ENCODE measurements around the gene EME1.

EME1 gene

DNA sequence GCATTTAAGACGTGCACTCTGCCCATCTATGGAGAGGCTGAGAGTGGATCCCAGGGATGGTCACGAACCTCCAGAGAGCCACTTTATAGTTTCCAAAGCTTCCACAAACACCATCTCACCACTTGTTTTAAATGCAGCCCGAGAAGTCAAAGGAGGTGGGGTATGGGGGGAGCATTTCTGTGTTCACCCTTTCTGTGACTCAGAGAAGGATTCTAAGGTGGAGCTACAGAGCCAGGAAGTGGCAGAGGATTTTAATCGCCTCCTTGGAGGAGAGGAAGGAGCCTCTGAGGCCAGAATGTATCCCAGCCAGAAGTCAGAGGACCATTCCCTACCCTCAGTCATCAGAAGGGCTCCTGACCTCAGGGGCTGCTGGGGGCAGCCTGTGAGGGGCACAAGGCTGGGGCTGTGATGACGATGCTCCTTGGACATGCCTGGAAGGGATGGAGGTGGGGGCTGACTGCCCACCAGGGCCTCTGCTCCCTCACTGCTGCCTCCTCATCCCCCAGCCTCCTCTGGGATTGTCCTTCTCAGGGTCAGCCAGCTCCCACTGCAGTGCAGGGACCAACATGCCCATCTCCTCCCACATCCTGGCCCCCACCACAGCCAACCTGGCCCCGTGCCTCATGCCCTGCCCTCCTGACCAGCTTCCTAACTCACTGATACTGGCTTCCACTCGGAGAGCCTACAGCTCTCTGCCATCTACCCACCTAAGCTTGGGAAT, 24.3 kb upstream of the EME1 start:
- DNase-seq: no peak

DNA sequence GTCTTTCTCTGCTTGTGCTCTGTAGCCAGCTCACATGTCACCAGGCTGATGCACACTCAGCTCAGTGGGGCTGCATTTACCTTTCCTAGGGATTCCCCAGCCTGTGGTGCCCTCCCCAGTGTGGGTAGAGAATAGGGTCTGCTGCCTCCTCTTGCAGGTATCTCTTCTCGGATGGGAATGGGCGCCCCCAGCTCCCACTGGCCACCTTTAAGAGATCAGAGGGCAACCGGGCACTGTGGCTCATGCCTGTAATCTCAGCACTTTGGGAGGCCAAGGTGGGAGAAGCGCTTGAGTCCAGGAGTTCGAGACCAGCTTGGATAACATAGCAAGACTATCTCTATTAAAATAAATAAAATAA, 23.8 kb upstream of the EME1 start:
- no peak for DNase-seq

DNA sequence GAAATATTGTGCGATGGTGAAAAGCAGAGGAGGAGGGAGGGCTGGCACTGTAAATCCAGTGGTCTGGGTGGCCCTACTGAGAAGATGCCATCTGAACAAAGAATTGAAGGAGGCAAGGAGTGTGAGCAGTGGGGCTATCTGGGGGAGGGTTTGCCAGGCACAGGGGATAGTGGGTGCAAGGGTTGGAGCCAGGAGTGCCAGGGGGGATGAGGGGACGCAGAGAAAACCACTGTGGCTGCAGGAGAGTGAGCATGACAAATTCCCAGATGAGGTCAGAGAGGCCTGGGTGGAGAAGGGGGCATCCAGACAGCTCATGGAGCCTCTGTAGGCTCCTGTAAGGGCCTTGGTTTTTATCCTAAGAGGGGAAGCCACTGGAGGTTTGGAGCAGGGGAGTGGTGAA, 22.3 kb upstream of the EME1 start:
- no peak for DNase-seq

DNA sequence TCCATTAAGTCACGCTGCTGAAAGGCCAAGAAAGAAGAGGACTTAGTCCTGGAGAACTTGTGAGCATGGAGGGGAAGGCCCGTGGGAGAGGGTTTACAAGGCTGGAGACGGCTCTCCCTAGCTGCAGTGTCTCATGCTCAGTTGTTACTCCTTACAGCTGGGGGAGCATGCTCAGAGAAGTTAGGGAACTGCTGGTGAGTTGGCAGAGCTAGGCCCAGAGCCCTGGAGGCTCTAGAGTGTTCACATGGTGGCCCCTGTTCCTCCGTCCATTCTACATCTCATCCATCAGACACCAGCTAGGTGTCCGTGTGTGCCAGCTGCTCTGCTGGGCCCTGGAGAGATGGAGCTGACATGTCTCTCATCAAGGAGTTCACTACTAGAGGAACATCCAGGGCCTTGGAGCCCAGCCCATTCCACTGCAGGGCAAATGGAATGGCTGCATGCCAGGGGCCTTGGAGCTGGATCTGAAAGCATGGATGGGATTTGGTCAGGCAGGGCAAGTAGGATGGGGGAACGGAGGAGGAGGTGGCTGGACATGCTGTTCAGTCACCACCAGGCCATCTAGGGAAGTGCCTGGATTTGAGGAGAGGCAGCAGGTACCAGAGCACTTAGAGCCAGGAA, 20.8 kb upstream of the EME1 start:
- no peak for DNase-seq

DNA sequence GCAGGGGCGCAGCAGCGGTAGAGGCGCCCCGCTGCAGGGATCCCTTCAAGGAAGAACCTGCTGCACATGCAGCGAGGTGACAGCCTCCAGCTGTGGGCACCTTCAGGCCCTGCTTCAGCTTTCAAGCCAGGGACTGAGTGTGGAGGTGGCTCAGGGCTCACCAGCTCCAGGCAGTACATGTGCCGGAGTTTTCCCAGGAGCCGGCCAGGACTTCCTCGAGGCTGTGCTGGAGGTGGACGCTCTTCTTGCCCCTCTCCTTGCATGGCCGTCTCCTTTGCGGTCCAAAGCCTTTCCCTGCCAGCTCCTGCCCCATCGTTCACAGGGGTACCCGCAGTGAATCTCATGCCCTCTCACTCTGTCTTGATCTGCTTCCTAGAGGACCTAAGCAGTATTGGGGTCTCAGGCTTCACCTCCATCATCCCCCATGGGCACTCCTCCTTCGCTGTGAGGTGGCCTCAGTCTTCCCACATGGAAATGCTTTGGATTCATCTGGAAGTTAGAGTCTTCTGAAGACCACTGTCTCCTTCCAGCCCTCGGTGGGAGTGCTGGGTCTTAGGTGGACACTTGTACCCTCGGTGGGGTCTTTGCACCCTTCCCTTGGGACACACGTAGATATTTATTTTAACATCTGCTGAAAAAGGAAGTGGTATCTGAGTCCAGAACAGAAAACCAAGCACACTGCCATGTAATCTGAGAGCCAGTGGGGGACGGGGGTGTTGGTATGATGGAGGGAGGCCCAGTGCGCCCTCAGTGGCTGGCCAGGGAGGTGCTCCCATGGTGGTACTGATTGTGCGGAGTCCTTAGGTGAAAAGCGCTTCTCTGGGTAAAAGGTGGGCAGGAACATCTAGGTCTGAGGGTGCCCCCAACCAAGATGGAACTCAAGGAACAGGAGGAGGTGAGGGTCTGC, 20.1 kb upstream of the EME1 start:
- DNase-seq: no peak

DNA sequence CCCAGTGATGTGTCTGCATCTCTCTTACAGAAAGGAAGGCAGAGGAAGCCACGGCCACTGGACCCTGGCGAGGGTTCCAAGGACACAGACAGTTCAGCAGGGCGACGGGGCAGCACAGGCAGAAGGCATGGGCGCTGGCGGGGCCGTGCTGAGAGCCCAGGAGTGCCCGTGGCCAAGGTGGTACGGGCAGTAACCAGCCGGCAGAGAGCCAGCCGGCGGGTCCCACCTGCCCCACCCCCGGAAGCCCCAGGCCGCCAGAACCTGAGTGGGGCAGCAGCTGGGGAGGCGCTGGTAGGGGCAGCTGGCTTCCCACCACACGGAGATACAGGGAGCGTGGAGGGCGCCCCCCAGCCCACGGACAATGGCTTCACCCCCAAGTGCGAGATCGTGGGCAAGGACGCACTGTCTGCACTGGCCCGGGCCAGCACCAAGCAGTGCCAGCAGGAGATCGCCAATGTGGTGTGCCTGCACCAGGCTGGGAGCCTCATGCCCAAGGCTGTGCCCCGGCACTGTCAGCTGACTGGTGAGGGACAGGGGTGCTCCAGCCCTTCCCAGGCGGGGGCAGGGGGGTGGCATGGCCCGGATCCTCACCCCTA, 19.3 kb upstream of the EME1 start:
- no peak for DNase-seq

DNA sequence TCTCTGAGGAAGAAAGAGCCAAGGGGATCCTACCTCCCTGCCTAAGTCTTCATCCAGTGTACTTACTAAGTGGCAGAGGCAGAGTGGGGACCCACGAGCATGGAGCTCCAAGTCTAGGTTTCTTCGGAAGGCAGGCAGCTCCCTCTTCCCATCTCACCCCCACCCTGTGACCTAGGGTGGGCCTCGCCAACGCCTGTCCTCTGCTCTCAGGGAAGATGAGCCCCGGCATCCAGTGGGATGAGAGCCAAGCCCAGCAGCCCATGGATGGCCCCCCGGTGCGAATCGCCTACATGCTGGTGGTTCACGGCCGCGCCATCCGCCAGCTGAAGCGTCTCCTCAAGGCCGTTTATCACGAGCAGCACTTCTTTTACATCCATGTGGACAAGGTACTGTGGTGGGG, 18.8 kb upstream of the EME1 start:
- DNase-seq: no peak

DNA sequence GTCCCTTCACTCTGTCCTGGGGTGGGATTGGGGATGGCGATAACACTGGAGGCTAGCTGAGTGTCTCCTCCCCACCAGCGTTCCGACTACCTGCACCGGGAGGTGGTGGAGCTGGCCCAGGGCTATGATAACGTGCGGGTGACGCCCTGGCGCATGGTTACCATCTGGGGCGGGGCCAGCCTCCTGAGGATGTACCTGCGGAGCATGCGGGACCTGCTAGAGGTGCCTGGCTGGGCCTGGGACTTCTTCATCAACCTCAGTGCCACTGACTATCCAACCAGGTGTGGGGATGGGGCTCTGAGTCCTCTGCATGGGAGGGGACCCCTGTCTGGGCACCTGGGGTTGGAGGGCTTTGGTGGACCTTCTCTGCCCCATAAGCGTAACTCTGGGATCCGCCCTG, 18.3 kb upstream of the EME1 start:
- no peak for DNase-seq

DNA sequence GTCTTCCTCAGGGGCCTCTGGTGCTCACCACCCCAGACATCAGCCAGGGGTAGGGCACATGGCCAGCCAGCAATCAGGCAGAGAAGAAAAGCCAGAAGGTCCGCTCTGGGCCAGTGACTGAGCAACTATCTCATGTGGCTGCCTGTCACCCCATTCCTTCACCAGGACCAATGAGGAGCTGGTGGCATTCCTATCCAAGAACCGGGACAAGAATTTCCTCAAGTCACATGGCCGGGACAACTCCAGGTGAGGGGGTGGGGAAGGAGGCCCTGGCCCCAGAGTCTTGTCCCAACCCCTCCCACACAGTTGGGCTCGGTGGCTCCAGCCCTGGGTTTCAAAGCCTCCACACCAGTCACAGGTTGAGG, 17.7 kb upstream of the EME1 start:
- no peak for DNase-seq

DNA sequence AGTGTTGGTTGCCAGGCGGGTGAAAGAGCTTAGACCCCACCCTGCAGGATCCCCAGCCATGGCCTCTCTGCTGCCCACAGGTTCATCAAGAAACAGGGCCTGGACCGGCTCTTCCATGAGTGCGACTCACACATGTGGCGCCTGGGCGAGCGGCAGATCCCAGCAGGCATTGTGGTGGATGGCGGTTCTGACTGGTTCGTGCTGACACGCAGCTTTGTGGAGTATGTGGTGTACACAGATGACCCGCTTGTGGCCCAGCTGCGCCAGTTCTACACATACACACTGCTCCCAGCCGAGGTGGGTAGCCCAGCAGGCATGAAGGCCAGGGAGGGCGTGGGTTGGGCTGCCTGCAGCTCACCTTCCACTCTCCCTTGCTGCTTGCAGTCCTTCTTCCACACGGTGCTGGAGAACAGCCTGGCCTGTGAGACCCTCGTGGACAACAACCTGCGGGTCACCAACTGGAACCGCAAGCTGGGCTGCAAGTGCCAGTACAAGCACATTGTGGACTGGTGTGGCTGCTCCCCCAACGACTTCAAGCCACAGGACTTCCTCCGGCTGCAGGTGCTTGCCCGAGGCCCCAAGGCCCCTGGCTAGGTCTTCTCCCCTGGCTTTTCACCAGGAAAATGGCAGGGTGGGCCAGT, 17.2 kb upstream of the EME1 start:
- no peak for DNase-seq

DNA sequence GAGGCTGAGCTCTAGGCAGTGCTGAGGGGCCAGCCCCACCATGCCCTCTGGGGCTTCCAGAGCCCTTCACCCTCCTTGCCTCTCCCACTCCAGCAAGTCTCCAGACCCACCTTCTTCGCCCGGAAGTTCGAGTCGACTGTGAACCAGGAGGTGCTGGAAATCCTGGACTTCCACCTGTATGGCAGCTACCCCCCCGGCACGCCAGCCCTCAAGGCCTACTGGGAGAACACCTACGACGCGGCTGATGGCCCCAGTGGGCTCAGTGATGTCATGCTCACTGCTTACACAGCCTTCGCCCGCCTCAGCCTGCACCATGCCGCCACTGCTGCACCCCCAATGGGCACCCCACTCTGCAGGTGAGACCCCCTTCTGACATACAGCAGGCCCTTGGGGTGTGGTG, 16.6 kb upstream of the EME1 start:
- DNase-seq: no peak

DNA sequence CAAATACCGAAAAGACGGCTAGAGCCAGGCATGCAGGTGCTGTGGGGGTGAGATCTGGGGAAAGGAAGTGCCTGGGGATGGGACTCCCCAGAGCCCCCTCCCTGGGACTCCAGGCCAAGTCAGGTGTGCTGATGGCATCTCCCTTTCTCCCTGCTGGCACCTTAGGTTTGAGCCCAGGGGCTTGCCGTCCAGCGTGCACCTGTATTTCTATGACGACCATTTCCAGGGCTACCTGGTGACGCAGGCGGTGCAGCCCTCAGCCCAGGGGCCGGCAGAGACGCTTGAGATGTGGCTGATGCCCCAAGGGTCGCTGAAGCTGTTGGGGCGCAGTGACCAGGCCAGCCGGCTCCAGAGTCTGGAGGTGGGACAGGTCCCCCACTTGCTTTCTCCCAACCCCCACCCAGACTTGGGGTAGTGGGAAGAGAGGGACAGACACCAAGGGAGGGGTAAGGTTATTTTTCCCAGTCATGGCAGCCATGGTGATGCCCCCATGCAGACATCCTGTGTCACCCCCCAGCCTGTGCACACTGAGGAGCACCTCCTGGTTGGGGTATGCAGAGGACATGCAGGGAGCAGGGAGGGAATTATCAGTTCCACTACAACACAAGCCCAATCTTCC, 16.0 kb upstream of the EME1 start:
- DNase-seq: no peak

DNA sequence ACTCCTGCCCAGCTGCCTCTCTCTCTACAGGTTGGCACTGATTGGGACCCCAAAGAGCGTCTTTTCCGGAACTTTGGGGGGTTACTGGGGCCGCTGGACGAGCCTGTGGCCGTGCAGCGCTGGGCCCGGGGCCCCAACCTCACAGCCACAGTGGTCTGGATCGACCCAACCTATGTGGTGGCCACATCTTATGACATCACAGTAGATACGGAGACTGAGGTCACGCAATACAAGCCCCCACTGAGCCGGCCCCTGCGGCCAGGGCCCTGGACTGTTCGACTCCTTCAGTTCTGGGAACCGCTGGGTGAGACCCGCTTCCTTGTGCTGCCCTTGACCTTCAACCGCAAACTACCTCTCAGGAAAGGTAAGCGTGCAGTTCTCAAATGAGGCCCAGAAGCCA, 14.9 kb upstream of the EME1 start:
- DNase-seq: no peak

DNA sequence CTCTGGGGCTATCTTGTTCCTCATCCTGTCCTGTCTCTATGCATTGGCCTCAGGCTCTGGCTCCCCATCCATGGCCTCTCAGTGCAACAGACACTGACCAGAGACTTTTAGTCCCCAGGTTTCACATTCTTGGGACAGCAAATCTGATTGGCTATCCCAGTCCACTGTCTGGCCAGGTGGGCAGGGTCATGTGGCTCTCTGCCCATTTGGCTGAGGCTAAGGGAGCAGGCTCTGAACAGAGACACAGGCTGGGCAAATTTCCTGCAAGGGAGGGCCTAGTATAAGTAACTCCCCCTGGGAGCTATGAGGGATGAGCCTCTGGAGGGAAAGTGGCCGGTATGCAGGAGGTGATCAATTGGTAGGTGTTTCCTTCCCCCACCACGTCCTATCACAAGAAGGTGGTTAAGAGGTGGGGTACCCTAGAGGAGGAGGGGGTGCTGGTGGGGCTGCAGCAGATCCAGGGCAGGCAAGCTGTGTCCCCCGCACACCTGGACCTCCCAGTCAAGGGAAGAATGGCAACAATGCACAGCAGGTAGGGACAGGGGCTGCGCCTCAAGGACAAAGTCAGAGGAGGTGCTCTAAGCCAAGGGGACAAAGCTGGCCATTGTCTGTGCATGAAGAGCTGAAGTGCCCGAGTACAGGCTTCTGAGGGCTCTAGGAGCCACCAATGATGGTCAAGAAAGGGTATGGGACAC, 13.9 kb upstream of the EME1 start:
- no peak for DNase-seq

DNA sequence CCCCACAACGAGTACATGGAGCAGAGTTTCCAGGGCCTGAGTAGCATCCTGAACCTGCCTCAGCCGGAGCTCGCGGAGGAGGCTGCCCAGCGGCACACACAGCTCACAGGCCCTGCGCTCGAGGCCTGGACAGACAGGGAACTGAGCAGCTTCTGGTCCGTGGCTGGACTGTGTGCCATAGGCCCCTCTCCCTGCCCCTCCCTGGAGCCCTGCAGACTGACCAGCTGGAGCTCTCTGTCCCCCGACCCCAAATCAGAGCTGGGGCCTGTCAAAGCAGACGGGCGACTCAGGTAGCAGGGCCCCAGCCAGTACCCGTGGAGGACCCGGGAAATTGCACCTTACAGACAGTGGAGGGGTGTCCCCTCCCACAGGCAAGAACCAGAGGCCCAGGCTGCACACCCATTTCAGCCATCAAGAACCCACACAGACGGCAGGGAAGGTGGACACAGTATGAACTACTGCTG, 13.0 kb upstream of the EME1 start:
- DNase-seq: no peak

DNA sequence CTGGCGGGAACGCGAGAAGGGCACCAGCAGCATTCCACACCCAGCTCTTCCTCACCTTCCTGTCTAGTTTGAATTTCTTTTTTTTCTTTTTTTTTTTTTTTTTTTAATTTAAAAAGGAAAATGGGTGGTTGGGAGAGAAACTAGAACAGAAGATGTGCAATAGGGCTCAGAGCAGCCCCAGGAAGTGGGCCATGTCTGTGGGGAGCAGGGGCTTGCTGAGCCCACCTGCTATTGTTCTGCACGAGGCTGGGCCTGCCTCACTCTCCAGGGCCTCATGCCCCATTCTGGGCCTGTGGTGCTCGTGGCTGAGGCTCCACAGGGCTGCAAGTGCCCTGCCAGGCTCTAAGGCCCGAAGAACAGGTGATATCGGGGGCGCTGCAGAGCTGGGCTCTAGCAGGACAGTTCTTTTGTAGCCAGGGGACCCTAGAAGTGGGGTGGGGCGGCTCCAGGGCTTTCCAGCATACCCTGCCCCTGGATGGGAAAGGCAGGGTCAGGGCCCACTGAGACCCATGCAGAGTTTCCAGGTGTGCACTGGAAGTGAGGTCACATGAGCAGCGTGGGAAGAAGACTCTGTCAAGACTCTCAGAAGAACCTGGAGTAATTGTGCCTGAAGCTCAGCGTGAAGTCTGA, 12.4 kb upstream of the EME1 start:
- no peak for DNase-seq

DNA sequence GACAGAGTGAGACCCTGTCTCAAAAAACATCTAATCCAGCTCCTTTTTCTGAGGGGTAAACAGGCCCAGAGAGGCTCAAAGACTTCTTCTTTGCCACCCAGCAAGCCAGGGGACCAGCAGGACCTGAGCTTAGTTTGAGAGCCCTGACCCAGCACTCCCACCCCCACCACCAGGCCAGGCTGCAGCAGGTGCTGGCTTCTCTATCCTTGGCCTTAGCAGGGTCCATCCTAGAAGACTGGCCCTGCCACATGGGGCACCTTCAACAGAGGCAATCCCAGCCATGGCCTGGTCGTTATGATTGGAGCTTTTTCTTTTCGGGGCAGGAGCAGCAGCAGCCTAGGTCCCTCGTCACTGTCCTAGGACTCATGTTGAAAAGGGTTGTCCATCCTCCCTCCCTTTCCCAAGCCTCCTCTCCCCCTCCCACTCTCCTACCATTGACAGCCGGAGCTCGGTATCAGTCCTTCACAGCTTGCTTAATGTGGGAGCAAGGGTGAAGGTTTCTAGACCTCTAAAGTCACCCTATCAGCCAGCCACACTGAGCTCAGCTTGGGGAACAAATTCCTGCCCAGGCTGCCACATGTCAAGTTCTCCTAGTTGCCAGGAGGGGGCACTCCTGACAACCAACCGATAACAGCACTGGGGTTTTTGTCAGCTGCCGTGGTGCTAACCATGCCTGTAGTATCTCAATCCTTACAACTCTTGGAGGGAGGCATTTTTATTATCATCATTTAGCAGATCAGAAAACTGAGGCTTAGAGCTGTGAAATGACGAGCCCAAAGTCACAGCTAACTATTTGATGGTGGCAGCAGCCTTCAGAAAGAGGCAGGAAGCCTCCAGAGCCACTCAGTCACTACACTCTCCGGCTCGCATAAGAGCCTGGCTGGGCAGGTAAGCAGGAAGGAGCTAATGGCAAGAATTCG, 11.2 kb upstream of the EME1 start:
- DNase-seq: no peak

DNA sequence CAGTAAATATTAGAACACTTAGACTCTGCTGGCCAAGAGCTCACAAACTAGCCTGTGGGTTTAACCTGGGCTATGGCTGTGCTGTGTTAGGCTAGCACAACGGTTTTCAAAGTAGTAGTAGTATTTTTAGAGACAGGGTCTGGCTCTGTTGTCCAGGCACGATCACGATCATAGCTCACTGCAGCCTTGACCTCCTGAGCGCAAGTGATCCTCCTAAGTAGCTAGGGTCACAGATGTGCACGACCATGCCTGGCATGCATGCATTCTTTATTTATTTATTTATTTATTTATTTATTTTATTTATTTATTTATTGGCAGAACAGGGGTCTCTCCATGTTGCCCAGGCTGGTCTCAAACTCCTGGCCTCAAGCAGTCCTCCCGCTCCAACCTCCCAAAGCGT, 10.4 kb upstream of the EME1 start:
- DNase-seq: no peak

DNA sequence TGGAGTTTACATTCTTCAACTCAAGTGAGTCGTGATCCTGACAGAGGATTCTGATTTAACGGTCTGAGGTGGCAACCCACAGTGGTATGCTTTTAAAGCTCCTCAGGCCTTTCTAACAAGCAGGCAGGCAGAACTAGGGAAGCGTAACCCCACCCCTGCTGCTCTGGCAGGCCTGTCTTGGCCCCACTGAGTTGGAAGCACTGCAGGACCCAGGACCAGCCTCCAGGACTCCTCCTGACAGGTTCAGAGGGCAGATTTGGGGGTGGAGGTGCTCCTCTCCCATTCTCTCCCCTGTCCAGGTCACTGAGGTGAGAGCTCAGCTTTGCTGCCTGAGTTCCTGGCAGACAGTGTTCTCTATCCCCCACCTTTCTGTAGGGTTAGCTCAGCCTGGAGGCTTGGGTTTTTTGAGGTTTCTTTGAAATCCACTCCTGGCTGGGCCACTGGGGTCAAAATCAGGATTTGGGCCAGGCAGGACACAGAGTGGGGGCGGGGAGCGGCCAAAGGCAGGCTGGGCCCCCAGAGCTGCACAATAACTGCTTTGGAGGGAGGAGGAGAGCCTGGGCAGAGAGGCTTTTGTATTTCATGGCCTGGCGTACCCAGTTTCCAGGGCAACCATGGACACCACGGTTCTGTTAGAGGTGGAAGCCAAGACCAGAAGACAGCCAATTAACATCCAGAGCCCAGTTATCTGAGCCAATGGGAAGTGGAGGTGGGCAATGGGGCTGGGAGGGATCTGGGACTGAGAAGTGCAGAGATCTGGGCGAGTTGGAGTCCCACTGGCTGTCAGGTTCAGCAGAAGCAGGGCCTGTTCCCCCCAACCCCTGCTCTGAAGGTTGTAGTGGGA, 9.6 kb upstream of the EME1 start:
- DNase-seq: no peak
